Activated naive CD4-positive, alpha-beta T cell treated with anti-CD3 and anti-CD28 coated beads for 36 hours (primary cell): ENCODE results near the gene SAMSN1. TPM values are rescaled to one million over a fixed set of nuclear protein-coding genes. Genes with fewer than 3 reads are reported as not detected.
"Not testable (repeated sequence)": the region's sequence is repeated elsewhere in the genome, so short reads cannot be mapped to it uniquely, and the experiment has no call there.

Experiments used
- CTCF ChIA-PET: fragments of 350-600 bp; sonication (Branson Sonifier 250); formaldehyde crosslinking; loops from one replicate; lab custom pipeline; 2021; ENCODE audit warnings: antibody characterized with exemption; lab: Charles Lee
- DNase-seq: peaks from one replicate; pipeline ENCODE4 v3.0.0-alpha.2; 2020
- H3K27ac Mint-ChIP-seq: one replicate; pipeline ENCODE4 v1.8.0; 2021; ENCODE audit warnings: mild to moderate bottlenecking, mixed read lengths
- H3K27me3 Mint-ChIP-seq: one replicate; pipeline ENCODE4 v1.8.0; 2021; ENCODE audit warnings: low read depth, mixed read lengths
- H3K36me3 Mint-ChIP-seq: one replicate; pipeline ENCODE4 v1.8.0; 2021; ENCODE audit warnings: low read depth, mixed read lengths
- H3K4me1 Mint-ChIP-seq: one replicate; pipeline ENCODE4 v1.8.0; 2021; ENCODE audit warnings: low read depth, mixed read lengths
- H3K4me3 Mint-ChIP-seq: one replicate; pipeline ENCODE4 v1.8.0; 2021; ENCODE audit warnings: mild to moderate bottlenecking, moderate library complexity, mixed read lengths
- H3K9me3 Mint-ChIP-seq: one replicate; pipeline ENCODE4 v1.8.0; 2021; ENCODE audit warnings: mixed read lengths
- intact Hi-C: fragments of 100-400 bp; cut with micrococcal nuclease; formaldehyde crosslinking; loops from one replicate; pipeline ENCODE4 v1.15.1; 2023
- total RNA-seq, 2 experiments: library from RNA; stranded (reverse); gene quantifications; one replicate each; pipeline ENCODE4 v1.2.3, GENCODE V29; 2021

SAMSN1 gene
- total RNA-seq, 2 experiments from 2014 or later, result 41.1 to 43.0 TPM

GRCh38 chr21:14526199-14526598, 19.9 kb downstream of the SAMSN1 start:
- Mint-ChIP-seq H3K36me3 (peaks cover 9% of the 10 kb centered on the region), H3K27ac (no peak overlapping the region), H3K9me3 (no peaks in the 10 kb centered on the region), H3K27me3 (no peaks in the 10 kb centered on the region), H3K4me1 (peaks cover 64% of the 10 kb centered on the region), H3K4me3 (peak overlapping the region; percentile 59)
- intact Hi-C loops, result loop anchor here (2.0 kb wide), 1 partner anchor 39 kb away; no protein-coding TSS in a partner anchor
- CTCF ChIA-PET, result interaction anchor here (1.3 to 4.3 kb wide), 4 partner anchors 15 to 211 kb away, joined by 3 to 20 read pairs (median 5); no protein-coding TSS in a partner anchor
- no peak for DNase-seq

- Mint-ChIP-seq H3K4me1 (peaks cover 53% of the 10 kb centered on the region), H3K27me3 (no peaks in the 10 kb centered on the region), H3K36me3 (peaks cover 16% of the 10 kb centered on the region), H3K9me3 (no peaks in the 10 kb centered on the region), H3K27ac (peak overlapping the region; percentile 68), H3K4me3 (peak overlapping the region; percentile 55)
- CTCF ChIA-PET, result interaction anchor here (0.6 to 1.1 kb wide), 5 partner anchors 8 to 214 kb away, joined by 3 read pairs; no protein-coding TSS in a partner anchor
- intact Hi-C loops, result loop anchor here (1.0 kb wide), 3 partner anchors 11 to 93 kb away; partner anchors contain the start of gene SAMSN1
- DNase-seq, result peak; percentile 51
Observed at GRCh38 chr21:14523234-14523633, 22.9 kb downstream of the SAMSN1 start.

- no peaks in the 10 kb centered on the region for H3K27me3 Mint-ChIP-seq
- CTCF ChIA-PET, result interaction anchor here (0.7 to 1.1 kb wide), 4 partner anchors 9 to 214 kb away, joined by 3 to 4 read pairs (median 3); no protein-coding TSS in a partner anchor
- peaks cover 55% of the 10 kb centered on the region for H3K4me1 Mint-ChIP-seq
- no peak overlapping the region for H3K4me3 Mint-ChIP-seq
- intact Hi-C loops, result loop anchor here (1.0 kb wide), 3 partner anchors 12 to 94 kb away; partner anchors contain the start of gene SAMSN1
- no peak for DNase-seq
- no peaks in the 10 kb centered on the region for H3K9me3 Mint-ChIP-seq
- H3K36me3 Mint-ChIP-seq, result peaks cover 21% of the 10 kb centered on the region
- no peak overlapping the region for H3K27ac Mint-ChIP-seq
Observed at GRCh38 chr21:14522736-14523135, 23.4 kb downstream of the SAMSN1 start.

DNA sequence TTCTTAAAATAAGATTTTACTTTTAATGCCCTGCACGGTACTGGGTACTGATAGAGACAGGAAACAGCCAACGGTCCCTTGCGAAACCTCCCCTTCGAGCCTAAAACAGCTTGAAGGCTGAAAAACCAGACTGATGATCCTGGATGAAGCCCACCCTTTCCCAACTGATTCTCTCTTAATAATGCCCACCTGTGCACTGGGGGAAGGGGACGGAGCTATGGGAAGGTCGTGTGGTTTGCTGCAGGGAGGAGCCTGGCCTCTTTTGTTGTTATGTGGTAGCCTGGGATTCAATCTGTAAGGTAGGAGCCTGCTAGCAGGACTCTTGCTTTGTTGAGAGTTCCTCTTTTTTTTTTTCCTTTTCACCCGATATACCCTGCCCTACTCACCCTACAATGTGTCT, 25.6 kb downstream of the SAMSN1 start:
- H3K27ac Mint-ChIP-seq, result peak overlapping the region; percentile 61
- H3K36me3 Mint-ChIP-seq, result peaks cover 38% of the 10 kb centered on the region
- H3K27me3 Mint-ChIP-seq, result no peaks in the 10 kb centered on the region
- H3K9me3 Mint-ChIP-seq, result no peaks in the 10 kb centered on the region
- CTCF ChIA-PET, result interaction anchor here (1.0 kb wide), 1 partner anchor 57 kb away, joined by 3 read pairs; no protein-coding TSS in a partner anchor
- peaks cover 46% of the 10 kb centered on the region for H3K4me1 Mint-ChIP-seq
- H3K4me3 Mint-ChIP-seq, result no peak overlapping the region
- DNase-seq, result no peak
- intact Hi-C loops, result no loop called here

GRCh38 chr21:14519000-14519399, 27.1 kb downstream of the SAMSN1 start:
- peaks cover 38% of the 10 kb centered on the region for H3K4me1 Mint-ChIP-seq
- no peak overlapping the region for H3K27ac Mint-ChIP-seq
- DNase-seq, result no peak
- intact Hi-C loops, result no loop called here
- no peak overlapping the region for H3K4me3 Mint-ChIP-seq
- CTCF ChIA-PET, result no interaction called here
- H3K36me3 Mint-ChIP-seq, result peaks cover 49% of the 10 kb centered on the region
- no peaks in the 10 kb centered on the region for H3K9me3 Mint-ChIP-seq
- H3K27me3 Mint-ChIP-seq, result no peaks in the 10 kb centered on the region

- intact Hi-C loops, result no loop called here
- Mint-ChIP-seq H3K27ac (no peak overlapping the region), H3K27me3 (no peaks in the 10 kb centered on the region), H3K4me3 (no peak overlapping the region), H3K9me3 (no peaks in the 10 kb centered on the region), H3K4me1 (peaks cover 15% of the 10 kb centered on the region), H3K36me3 (peaks cover 73% of the 10 kb centered on the region)
- DNase-seq, result no peak
- CTCF ChIA-PET, result no interaction called here
Observed at GRCh38 chr21:14513804-14514203, 32.3 kb downstream of the SAMSN1 start.

DNA sequence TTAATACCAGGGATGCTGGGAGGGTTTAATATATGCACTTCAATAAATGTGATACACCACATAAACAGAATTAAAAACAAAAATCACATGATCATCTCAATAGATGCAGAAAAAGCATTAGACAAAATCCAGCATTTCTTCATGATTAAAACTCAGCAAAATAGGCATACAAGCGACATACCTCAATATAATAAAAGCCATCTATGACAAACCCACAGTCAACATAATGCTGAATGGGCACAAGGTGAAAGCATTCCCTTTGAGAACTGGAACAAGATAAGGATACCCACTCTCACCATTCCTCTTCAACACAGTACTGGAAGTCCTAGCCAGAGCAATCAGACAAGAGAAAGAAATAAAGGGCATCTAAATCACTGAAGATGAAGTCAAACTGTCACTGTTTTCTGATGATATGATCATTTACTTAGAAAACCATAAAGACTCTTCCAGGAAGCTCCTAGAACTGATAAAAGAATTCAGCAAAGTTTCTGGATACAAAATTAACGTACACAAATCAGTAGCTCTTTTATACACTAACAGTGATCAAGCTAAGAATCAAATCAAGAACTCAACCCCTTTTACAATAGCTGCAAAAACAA, 39.2 kb downstream of the SAMSN1 start:
- H3K4me3 Mint-ChIP-seq, H3K9me3 Mint-ChIP-seq, intact Hi-C loops, DNase-seq, H3K27me3 Mint-ChIP-seq, CTCF ChIA-PET, H3K27ac Mint-ChIP-seq: not testable (repeated sequence)
- H3K36me3 Mint-ChIP-seq, result peaks cover 88% of the 10 kb centered on the region
- H3K4me1 Mint-ChIP-seq, result peaks cover 29% of the 10 kb centered on the region

DNA sequence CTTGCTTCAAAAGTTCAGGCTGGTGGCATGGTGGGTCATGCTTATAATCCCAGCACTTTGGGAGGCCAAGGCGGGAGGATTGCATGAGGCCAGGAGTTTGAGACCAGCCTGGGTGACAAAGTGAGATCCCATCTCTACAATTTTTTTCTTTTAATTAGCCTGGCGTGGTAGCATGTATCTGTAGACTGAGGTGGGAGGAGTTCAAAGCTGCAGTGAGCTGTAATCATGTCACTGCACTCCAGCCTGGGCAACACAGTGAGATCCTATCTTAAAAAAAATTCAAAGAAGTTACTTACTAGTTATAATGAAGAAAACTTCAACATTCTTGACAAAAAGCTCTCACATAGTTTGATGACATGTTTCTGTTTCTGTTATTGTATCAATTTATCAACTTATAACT, 45.2 kb downstream of the SAMSN1 start:
- H3K4me1 Mint-ChIP-seq, result peaks cover 10% of the 10 kb centered on the region

GRCh38 chr21:14499316-14499715, 46.8 kb downstream of the SAMSN1 start:
- CTCF ChIA-PET, result interaction anchor here (1.6 kb wide), 1 partner anchor 239 kb away, joined by 5 read pairs; no protein-coding TSS in a partner anchor
- no peak overlapping the region for H3K27ac Mint-ChIP-seq
- no peak for DNase-seq
- H3K4me1 Mint-ChIP-seq, result no peaks in the 10 kb centered on the region
- no peak overlapping the region for H3K4me3 Mint-ChIP-seq
- H3K27me3 Mint-ChIP-seq, result no peaks in the 10 kb centered on the region
- intact Hi-C loops, result no loop called here
- H3K36me3 Mint-ChIP-seq, result peaks cover 74% of the 10 kb centered on the region
- peaks cover under 1% of the 10 kb centered on the region for H3K9me3 Mint-ChIP-seq

More for the DNA sequence above, 45.2 kb downstream of the SAMSN1 start:
- Mint-ChIP-seq H3K27ac (no peak overlapping the region), H3K36me3 (peaks cover 74% of the 10 kb centered on the region), H3K4me3 (no peak overlapping the region), H3K27me3 (no peaks in the 10 kb centered on the region), H3K9me3 (no peaks in the 10 kb centered on the region)
- CTCF ChIA-PET, result no interaction called here
- DNase-seq, result no peak
- intact Hi-C loops, result no loop called here

DNA sequence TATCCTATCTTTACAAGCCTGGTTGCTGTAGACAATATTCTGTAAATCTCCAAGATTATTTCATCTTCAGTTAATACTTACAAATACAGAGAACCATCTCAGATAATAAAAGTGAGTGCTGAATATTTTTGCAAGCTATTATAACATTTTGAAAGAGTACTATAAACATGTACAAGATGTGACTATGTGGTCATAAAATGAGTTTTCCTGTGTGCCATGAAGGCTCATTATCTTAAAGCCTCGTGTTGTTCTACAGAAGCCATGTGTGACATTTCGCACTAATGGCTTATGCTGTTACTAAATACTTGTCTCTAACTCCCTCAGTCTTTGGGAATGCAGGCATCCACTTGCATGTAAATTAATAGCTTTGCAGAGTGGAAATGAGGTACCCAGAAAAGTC, 48.3 kb downstream of the SAMSN1 start:
- H3K27ac Mint-ChIP-seq, result no peak overlapping the region
- CTCF ChIA-PET, result interaction anchor here (1.1 to 1.6 kb wide), 2 partner anchors 115 to 240 kb away, joined by 5 read pairs; no protein-coding TSS in a partner anchor
- intact Hi-C loops, result no loop called here
- H3K4me1 Mint-ChIP-seq, result peaks cover 5% of the 10 kb centered on the region
- peaks cover 3% of the 10 kb centered on the region for H3K9me3 Mint-ChIP-seq
- no peaks in the 10 kb centered on the region for H3K27me3 Mint-ChIP-seq
- H3K4me3 Mint-ChIP-seq, result no peak overlapping the region
- H3K36me3 Mint-ChIP-seq, result peaks cover 70% of the 10 kb centered on the region
- no peak for DNase-seq

- CTCF ChIA-PET, result interaction anchor here (0.6 kb wide), 1 partner anchor 92 kb away, joined by 3 read pairs; no protein-coding TSS in a partner anchor
- Mint-ChIP-seq H3K27ac (no peak overlapping the region), H3K4me3 (no peak overlapping the region), H3K27me3 (no peaks in the 10 kb centered on the region), H3K4me1 (peaks cover 9% of the 10 kb centered on the region), H3K9me3 (peaks cover 3% of the 10 kb centered on the region), H3K36me3 (peaks cover 55% of the 10 kb centered on the region)
- DNase-seq, result no peak
- intact Hi-C loops, result no loop called here
Observed at GRCh38 chr21:14495075-14495474, 51.0 kb downstream of the SAMSN1 start.

- H3K36me3 Mint-ChIP-seq, result peaks cover 54% of the 10 kb centered on the region
- H3K4me1 Mint-ChIP-seq, H3K4me3 Mint-ChIP-seq, H3K27me3 Mint-ChIP-seq, CTCF ChIA-PET, intact Hi-C loops, DNase-seq, H3K27ac Mint-ChIP-seq, H3K9me3 Mint-ChIP-seq: not testable (repeated sequence)
Observed at GRCh38 chr21:14494181-14494580, 51.9 kb downstream of the SAMSN1 start.

- CTCF ChIA-PET, result no interaction called here
- no peak for DNase-seq
- H3K36me3 Mint-ChIP-seq, result peaks cover 55% of the 10 kb centered on the region
- no peak overlapping the region for H3K4me3 Mint-ChIP-seq
- peaks cover 3% of the 10 kb centered on the region for H3K9me3 Mint-ChIP-seq
- H3K27me3 Mint-ChIP-seq, result no peaks in the 10 kb centered on the region
- H3K4me1 Mint-ChIP-seq, result peaks cover 12% of the 10 kb centered on the region
- no peak overlapping the region for H3K27ac Mint-ChIP-seq
- intact Hi-C loops, result no loop called here
Observed at GRCh38 chr21:14493731-14494130, 52.4 kb downstream of the SAMSN1 start.
